Measurements from ENCODE around the gene PXK. TPM values are rescaled to one million over a fixed set of nuclear protein-coding genes. Genes with fewer than 3 reads are reported as not detected.
"Not testable (repeated sequence)": the region's sequence is repeated elsewhere in the genome, so short reads cannot be mapped to it uniquely, and the experiment has no call there.

Gene PXK
- polyA plus RNA-seq, 3 donors, result 31.5 to 54.0 (median 52.9) TPM

- H3K27me3 ChIP-seq (ENCODE audit: control insufficient read depth in 2 of 2, insufficient read depth in 2 of 2, low read length in 2 of 2), result no peaks in the 10 kb centered on the region
- H3K9ac ChIP-seq (ENCODE audit: insufficient read depth, low read length, poor library complexity, severe bottlenecking), result no peak overlapping the region
- no peak for DNase-seq
- no peak overlapping the region for H3K4me3 ChIP-seq (replicated peaks in 1 of 3; ENCODE audit: low read depth in 2 of 3, low read length in 3 of 3)
- H3K79me2 ChIP-seq (ENCODE audit: insufficient read depth, low read length), result peaks cover 25% of the 10 kb centered on the region
- peaks cover 15 to 18% of the 10 kb centered on the region in 2 donors for H3K4me1 ChIP-seq (ENCODE audit: control insufficient read depth in 1 of 2, insufficient read depth in 2 of 2, low read length in 2 of 2)
- H3K4me3 Mint-ChIP-seq, result no peak overlapping the region
- no peak overlapping the region for H3K27ac ChIP-seq (ENCODE audit: low read depth in 1 of 2, low read length in 2 of 2)
- WGBS (ENCODE audit: insufficient coverage), result 93% methylated on average over 1 of the region's 1 CpG
- H3K9me3 ChIP-seq (replicated peaks in 1 of 2; ENCODE audit: control insufficient read depth in 1 of 2, insufficient read depth in 1 of 2, low read length in 2 of 2), result no peaks in the 10 kb centered on the region
- H3K27me3 Mint-ChIP-seq (ENCODE audit: low read depth in 3 of 3), result peaks cover 0 to 3% (median under 1%) of the 10 kb centered on the region in 3 donors
- H3K36me3 Mint-ChIP-seq, result peaks cover 17 to 20% of the 10 kb centered on the region in 2 donors
- intact Hi-C loops (cut with micrococcal nuclease), result loop anchor here (5.0 to 10.0 kb wide), 3 partner anchors 32 to 100 kb away; partner anchors contain the start of genes ACOX2 (in 1 of the 2) and KCTD6 (in 1 of the 2)
- H3K36me3 ChIP-seq (replicated peaks in 1 of 2; ENCODE audit: control insufficient read depth in 1 of 2, insufficient read depth in 2 of 2, low read length in 2 of 2), result peaks cover 22% of the 10 kb centered on the region in 2 donors
- peaks cover 16% of the 10 kb centered on the region for H4K20me1 ChIP-seq (ENCODE audit: insufficient read depth, low read length)
- no peak overlapping the region for H2AFZ ChIP-seq (ENCODE audit: insufficient read depth, low read depth, low read length, poor library complexity, severe bottlenecking)
- peaks cover 19% of the 10 kb centered on the region for H3K4me1 Mint-ChIP-seq
- H3K4me2 ChIP-seq (replicated peaks; ENCODE audit: extremely low read depth, low read length, poor library complexity, severe bottlenecking), result no peak overlapping the region
- H3K27ac Mint-ChIP-seq, result peak overlapping the region in 2 of 7 donors; percentile 4 to 78
- peaks cover 0 to 4% (median 0%) of the 10 kb centered on the region in 7 donors for H3K9me3 Mint-ChIP-seq
- TF ChIP-seq CTCF (IDR thresholded peaks at IDR 0.05), result no peak
These were observed 102.3 kb downstream of the PXK start for GRCh38 chr3:58434990-58435389.

- peaks cover 12% of the 10 kb centered on the region for H3K79me2 ChIP-seq (ENCODE audit: insufficient read depth, low read length)
- H3K27me3 Mint-ChIP-seq (ENCODE audit: low read depth in 3 of 3); H3K36me3 ChIP-seq (replicated peaks in 1 of 2; ENCODE audit: control insufficient read depth in 1 of 2, insufficient read depth in 2 of 2, low read length in 2 of 2); H3K27ac Mint-ChIP-seq; H3K4me3 Mint-ChIP-seq; H4K20me1 ChIP-seq (ENCODE audit: insufficient read depth, low read length); DNase-seq; H3K9ac ChIP-seq (ENCODE audit: insufficient read depth, low read length, poor library complexity, severe bottlenecking); H3K27me3 ChIP-seq (ENCODE audit: control insufficient read depth in 2 of 2, insufficient read depth in 2 of 2, low read length in 2 of 2); H2AFZ ChIP-seq (ENCODE audit: insufficient read depth, low read depth, low read length, poor library complexity, severe bottlenecking); H3K36me3 Mint-ChIP-seq; H3K4me2 ChIP-seq (replicated peaks; ENCODE audit: extremely low read depth, low read length, poor library complexity, severe bottlenecking); H3K9me3 ChIP-seq (replicated peaks in 1 of 2; ENCODE audit: control insufficient read depth in 1 of 2, insufficient read depth in 1 of 2, low read length in 2 of 2); H3K4me3 ChIP-seq (replicated peaks in 1 of 3; ENCODE audit: low read depth in 2 of 3, low read length in 3 of 3); H3K9me3 Mint-ChIP-seq; H3K27ac ChIP-seq (ENCODE audit: low read depth in 1 of 2, low read length in 2 of 2): not testable (repeated sequence)
- WGBS (ENCODE audit: insufficient coverage), result 94% methylated on average over 7 of the region's 8 CpGs
- peaks cover 16% of the 10 kb centered on the region for H3K4me1 Mint-ChIP-seq
- peaks cover 15 to 16% of the 10 kb centered on the region in 2 donors for H3K4me1 ChIP-seq (ENCODE audit: control insufficient read depth in 1 of 2, insufficient read depth in 2 of 2, low read length in 2 of 2)
- intact Hi-C loops (cut with micrococcal nuclease), result loop anchor here in 1 of 2 donors (10.0 kb wide), 1 partner anchor 98 kb away; the partner anchor contains the start of gene ACOX2
These were observed 104.6 kb downstream of the PXK start for GRCh38 chr3:58437276-58437675.

DNA sequence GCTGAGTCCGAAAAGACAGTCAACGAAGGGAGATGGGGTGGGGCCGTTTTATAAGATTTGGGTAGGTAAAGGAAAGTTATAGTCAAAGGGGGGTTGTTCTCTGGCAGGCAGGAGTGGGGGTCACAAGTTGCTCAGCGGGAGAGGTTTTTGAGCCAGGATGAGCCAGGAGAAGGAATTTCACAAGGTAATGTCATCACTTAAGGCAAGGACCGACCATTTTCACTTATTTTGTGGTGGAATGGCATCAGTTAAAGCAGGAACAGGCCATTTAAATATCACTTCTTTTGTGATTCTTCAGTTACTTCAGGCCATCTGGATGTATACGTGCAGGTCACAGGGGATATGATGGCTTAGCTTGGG is 108.3 kb downstream of the PXK start:
- H3K27ac ChIP-seq (ENCODE audit: low read depth in 1 of 2, low read length in 2 of 2); H3K4me2 ChIP-seq (replicated peaks; ENCODE audit: extremely low read depth, low read length, poor library complexity, severe bottlenecking); H2AFZ ChIP-seq (ENCODE audit: insufficient read depth, low read depth, low read length, poor library complexity, severe bottlenecking); H3K36me3 ChIP-seq (replicated peaks in 1 of 2; ENCODE audit: control insufficient read depth in 1 of 2, insufficient read depth in 2 of 2, low read length in 2 of 2); intact Hi-C loops (cut with micrococcal nuclease); H3K4me1 Mint-ChIP-seq; H3K4me1 ChIP-seq (ENCODE audit: control insufficient read depth in 1 of 2, insufficient read depth in 2 of 2, low read length in 2 of 2); H4K20me1 ChIP-seq (ENCODE audit: insufficient read depth, low read length); H3K36me3 Mint-ChIP-seq; H3K27me3 Mint-ChIP-seq (ENCODE audit: low read depth in 3 of 3); H3K79me2 ChIP-seq (ENCODE audit: insufficient read depth, low read length); DNase-seq; H3K9me3 ChIP-seq (replicated peaks in 1 of 2; ENCODE audit: control insufficient read depth in 1 of 2, insufficient read depth in 1 of 2, low read length in 2 of 2); H3K4me3 ChIP-seq (replicated peaks in 1 of 3; ENCODE audit: low read depth in 2 of 3, low read length in 3 of 3); H3K4me3 Mint-ChIP-seq; H3K9ac ChIP-seq (ENCODE audit: insufficient read depth, low read length, poor library complexity, severe bottlenecking); H3K27me3 ChIP-seq (ENCODE audit: control insufficient read depth in 2 of 2, insufficient read depth in 2 of 2, low read length in 2 of 2); H3K9me3 Mint-ChIP-seq: not testable (repeated sequence)
- peak overlapping the region in 1 of 7 donors; percentile 15 for H3K27ac Mint-ChIP-seq
- 95% methylated on average over 5 of the region's 6 CpGs for WGBS (ENCODE audit: insufficient coverage)
